Trophoblast cell (in vitro differentiated cells and primary cell): Measurements from ENCODE around the gene MRPL3. TPM values are rescaled to one million over a fixed set of nuclear protein-coding genes. Genes with fewer than 3 reads are reported as not detected.

Experiments
- DNase-seq, 2 donors: peaks; one replicate each; pipeline ENCODE4 v3.0.0-alpha.2; 2016
- H2AFZ ChIP-seq: 2 replicates; pipeline ENCODE4 v1.6.1; 2013; ENCODE audit warnings: low read length, moderate library complexity, mild to moderate bottlenecking; ENCODE audit not compliant: insufficient read depth, poor library complexity
- H2AK5ac ChIP-seq: 2 replicates; pipeline ENCODE4 v1.6.1; 2013; ENCODE audit warnings: mild to moderate bottlenecking, low read length
- H2BK120ac ChIP-seq: 2 replicates; pipeline ENCODE4 v1.6.1; 2013; ENCODE audit warnings: low read length, mild to moderate bottlenecking, moderate library complexity; ENCODE audit not compliant: insufficient read depth, poor library complexity
- H2BK12ac ChIP-seq: 2 replicates; pipeline ENCODE4 v1.6.1; 2013; ENCODE audit warnings: mild to moderate bottlenecking, low read length, moderate library complexity
- H2BK5ac ChIP-seq: 2 replicates; pipeline ENCODE4 v1.6.1; 2013; ENCODE audit warnings: low read length, low read depth, moderate library complexity, mild to moderate bottlenecking; ENCODE audit not compliant: poor library complexity
- H3K14ac ChIP-seq: 2 replicates; pipeline ENCODE4 v1.6.1; 2013; ENCODE audit warnings: mild to moderate bottlenecking, low read length
- H3K18ac ChIP-seq: 2 replicates; pipeline ENCODE4 v1.6.1; 2013; ENCODE audit warnings: mild to moderate bottlenecking, low read length
- H3K23ac ChIP-seq: 2 replicates; pipeline ENCODE4 v1.6.1; 2013; ENCODE audit warnings: low read length
- H3K27ac ChIP-seq: 2 replicates; pipeline ENCODE4 v1.5.1; 2013; ENCODE audit warnings: low read depth, mild to moderate bottlenecking, inconsistent platforms, low read length, moderate library complexity
- H3K27me3 ChIP-seq: 2 replicates; pipeline ENCODE4 v1.6.1; 2013; ENCODE audit warnings: inconsistent platforms, mild to moderate bottlenecking, low read length, moderate library complexity; ENCODE audit not compliant: insufficient read depth
- H3K36me3 ChIP-seq, 2 experiments: 1 replicate in 1 of 2; 2 replicates in 1 of 2; pipeline ENCODE4 v1.6.1; 2013; ENCODE audit warnings: low read length in 2 of 2, mild to moderate bottlenecking in 2 of 2, moderate library complexity in 1 of 2; ENCODE audit not compliant: insufficient read depth in 2 of 2, control insufficient read depth in 1 of 2
- H3K4ac ChIP-seq: 2 replicates; pipeline ENCODE4 v1.6.1; 2013; ENCODE audit warnings: low read depth, mild to moderate bottlenecking, low read length, moderate library complexity
- H3K4me1 ChIP-seq, 2 experiments: 1 replicate in 1 of 2; 2 replicates in 1 of 2; pipeline ENCODE4 v1.6.1; 2013; ENCODE audit warnings: low read length in 2 of 2, mild to moderate bottlenecking in 2 of 2, moderate library complexity in 1 of 2; ENCODE audit not compliant: insufficient read depth in 2 of 2, control insufficient read depth in 1 of 2
- H3K4me2 ChIP-seq: 2 replicates; pipeline ENCODE4 v1.6.1; 2013; ENCODE audit warnings: inconsistent platforms, mild to moderate bottlenecking, low read length, moderate library complexity
- H3K4me3 ChIP-seq: 2 replicates; pipeline ENCODE4 v1.5.1; 2013; ENCODE audit warnings: mild to moderate bottlenecking, low read depth, low read length, inconsistent platforms
- H3K79me1 ChIP-seq: one replicate; pipeline ENCODE4 v1.6.1; 2013; ENCODE audit warnings: low read length
- H3K79me2 ChIP-seq: 2 replicates; pipeline ENCODE4 v1.6.1; 2013; ENCODE audit warnings: low read length, mild to moderate bottlenecking; ENCODE audit not compliant: control insufficient read depth, insufficient read depth, poor library complexity
- H3K9ac ChIP-seq: 2 replicates; pipeline ENCODE4 v1.6.1; 2013; ENCODE audit warnings: mild to moderate bottlenecking, low read length
- H3K9me3 ChIP-seq: 2 replicates; pipeline ENCODE4 v1.6.1; 2013; ENCODE audit warnings: low read depth, mild to moderate bottlenecking, control low read depth, inconsistent platforms, low read length; ENCODE audit not compliant: insufficient read depth
- H4K12ac ChIP-seq: 2 replicates; pipeline ENCODE4 v1.6.1; 2013; ENCODE audit warnings: low read depth, mild to moderate bottlenecking, low read length, moderate library complexity
- H4K8ac ChIP-seq: 2 replicates; pipeline ENCODE4 v1.6.1; 2013; ENCODE audit warnings: low read depth, mild to moderate bottlenecking, low read length, moderate library complexity
- H4K91ac ChIP-seq: one replicate; pipeline ENCODE4 v1.6.1; 2013; ENCODE audit warnings: low read depth, mild to moderate bottlenecking, low read length, moderate library complexity
- WGBS: extraction: QIAGEN DNeasy Blood & Tissue Kit; methylation state at CpG from one replicate; pipeline ENCODE4 v1.1.7; 2013; ENCODE audit warnings: missing lambda C conversion rate; ENCODE audit not compliant: insufficient read length, insufficient coverage; ENCODE audit errors: extremely low coverage; 5-methylcytosine and 5-hydroxymethylcytosine counted together
- polyA plus RNA-seq: library from polyadenylated mRNA; stranded (reverse); fragments of 200-250 nt; gene quantifications from 2 replicates; pipeline ENCODE4 v1.2.3, GENCODE V29; 2013

The MRPL3 gene
- polyA plus RNA-seq = 67.9 and 73.6 TPM in 2 replicates

- H2BK5ac ChIP-seq = peak within 1 kb of the TSS; percentile 3
- H3K79me1 ChIP-seq = peaks cover 5% of the 10 kb centered on the region
- H3K4ac ChIP-seq = peak within 1 kb of the TSS; percentile 97
- H3K36me3 ChIP-seq = peaks cover 0 to 5% of the 10 kb centered on the region in 2 experiments
- no peak within 1 kb of the TSS for H2BK12ac ChIP-seq
- peak within 1 kb of the TSS; percentile 83 for H2AK5ac ChIP-seq
- peak within 1 kb of the TSS; percentile 22 for H3K27ac ChIP-seq
- H3K9me3 ChIP-seq = no peaks in the 10 kb centered on the region
- peak; percentile 90 to 96 for DNase-seq
- H4K91ac ChIP-seq = peak within 1 kb of the TSS; percentile 49
- peak within 1 kb of the TSS; percentile 48 for H3K18ac ChIP-seq
- H3K27me3 ChIP-seq = peaks cover 3% of the 10 kb centered on the region
- no CpG with 5 or more reads among the region's 47 CpGs for WGBS
- H3K4me1 ChIP-seq = peaks cover 2% of the 10 kb centered on the region in 2 experiments
- peak within 1 kb of the TSS; percentile 78 for H3K4me2 ChIP-seq
- H2BK120ac ChIP-seq = peak within 1 kb of the TSS; percentile 83
- peak within 1 kb of the TSS; percentile 100 for H4K8ac ChIP-seq
- H3K4me3 ChIP-seq = peak within 1 kb of the TSS; percentile 97
- H3K9ac ChIP-seq = peak within 1 kb of the TSS; percentile 95
- peak within 1 kb of the TSS; percentile 96 for H3K14ac ChIP-seq
- H3K23ac ChIP-seq = no peak within 1 kb of the TSS
- H2AFZ ChIP-seq = peak within 1 kb of the TSS; percentile 30
- peak within 1 kb of the TSS; percentile 99 for H4K12ac ChIP-seq
- H3K79me2 ChIP-seq = peaks cover 10% of the 10 kb centered on the region
Measured at GRCh38 chr3:131502530-131503319, at the start of gene MRPL3. Gene MRPL3, minus strand, starts transcription at chr3:131502971. Its CDS starts 150 bp downstream, at chr3:131502821.

DNA sequence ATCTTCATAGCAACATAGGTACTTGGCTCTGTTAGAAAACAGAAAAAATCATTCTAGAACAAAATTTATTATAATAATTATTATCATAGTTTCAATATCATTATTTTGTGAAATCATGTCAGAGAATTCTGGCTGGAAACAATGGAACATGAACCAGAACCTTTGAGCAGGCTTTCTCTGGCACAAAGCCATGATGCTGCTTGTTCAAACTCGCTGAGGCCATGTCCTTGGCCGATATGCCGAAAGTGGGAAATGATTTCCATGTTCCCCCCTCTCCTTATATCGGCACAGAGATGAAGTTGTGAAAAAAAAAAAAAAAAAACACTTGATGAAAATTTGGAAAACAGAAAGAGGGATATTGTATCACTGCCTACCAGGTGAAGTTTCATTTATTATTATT, 49.0 kb upstream of the MRPL3 start:
- Histone ChIP-seq H4K12ac (no peak overlapping the region), H4K91ac (no peak overlapping the region), H3K79me1 (no peaks in the 10 kb centered on the region), H2BK5ac (no peak overlapping the region), H3K4me1 (no peaks in the 10 kb centered on the region), H3K36me3 (no peaks in the 10 kb centered on the region), H3K27ac (no peak overlapping the region), H3K18ac (no peak overlapping the region), H2BK120ac (no peak overlapping the region), H3K27me3 (no peaks in the 10 kb centered on the region), H3K9ac (no peak overlapping the region), H3K4ac (no peak overlapping the region), H3K79me2 (no peaks in the 10 kb centered on the region), H2AFZ (no peak overlapping the region), H3K14ac (no peak overlapping the region), H3K4me3 (no peak overlapping the region), H4K8ac (no peak overlapping the region), H3K23ac (no peak overlapping the region), H3K9me3 (no peaks in the 10 kb centered on the region), H2AK5ac (no peak overlapping the region), H2BK12ac (no peak overlapping the region), H3K4me2 (no peak overlapping the region)
- no peak for DNase-seq
- WGBS = no CpG with 5 or more reads among the region's 4 CpGs

DNA sequence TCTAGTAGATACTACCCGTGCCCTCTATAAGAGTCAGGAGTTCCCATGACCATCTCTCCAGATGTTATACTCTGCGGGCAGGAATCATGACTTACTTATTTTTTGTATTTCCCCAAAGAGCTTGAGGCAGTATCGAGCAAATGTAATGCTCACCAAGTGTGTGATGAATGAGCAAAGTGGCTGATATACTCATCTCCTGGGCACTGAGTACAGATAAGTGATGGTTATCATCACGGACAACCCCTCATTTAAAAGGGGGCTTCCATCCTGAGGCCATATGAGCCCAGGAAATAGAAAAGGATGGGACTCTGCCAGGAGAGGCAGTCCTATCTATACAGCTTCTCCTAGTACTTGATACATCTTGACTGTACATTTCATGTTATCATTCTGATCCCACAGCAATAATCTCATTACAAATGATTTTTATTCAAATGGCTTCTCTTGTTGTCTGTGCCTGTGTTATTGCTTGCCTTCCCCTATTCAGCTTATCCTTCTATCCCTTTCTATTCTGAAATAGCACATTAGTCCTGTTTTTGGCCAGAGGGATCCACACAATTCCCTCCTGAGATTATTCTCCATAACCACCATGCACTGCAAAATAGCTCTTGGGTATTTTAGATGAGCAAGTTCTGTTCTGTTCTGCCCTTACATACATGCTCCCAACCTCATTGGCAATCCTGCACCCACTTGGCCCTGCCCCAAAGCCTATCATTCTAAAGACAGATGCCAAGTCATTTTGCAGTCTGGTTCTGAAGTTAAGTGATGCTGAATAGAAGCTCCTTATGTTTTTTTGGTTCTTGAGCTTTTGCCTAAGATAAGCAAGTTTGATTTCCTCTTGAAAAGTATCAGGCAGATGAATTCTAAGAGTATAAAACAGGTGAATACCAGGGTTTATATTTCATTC, 48.0 kb upstream of the MRPL3 start:
- H3K14ac ChIP-seq = no peak overlapping the region
- DNase-seq = no peak
- H3K79me2 ChIP-seq = no peaks in the 10 kb centered on the region
- H3K4me1 ChIP-seq = no peaks in the 10 kb centered on the region
- H3K23ac ChIP-seq = no peak overlapping the region
- H3K27me3 ChIP-seq = no peaks in the 10 kb centered on the region
- no peaks in the 10 kb centered on the region for H3K36me3 ChIP-seq
- no peaks in the 10 kb centered on the region for H3K79me1 ChIP-seq
- H3K9ac ChIP-seq = no peak overlapping the region
- no peak overlapping the region for H3K27ac ChIP-seq
- H3K4me2 ChIP-seq = no peak overlapping the region
- no CpG with 5 or more reads among the region's 4 CpGs for WGBS
- no peak overlapping the region for H4K91ac ChIP-seq
- H2BK5ac ChIP-seq = no peak overlapping the region
- no peak overlapping the region for H3K4ac ChIP-seq
- H2BK120ac ChIP-seq = no peak overlapping the region
- H3K4me3 ChIP-seq = no peak overlapping the region
- H3K18ac ChIP-seq = no peak overlapping the region
- H4K8ac ChIP-seq = no peak overlapping the region
- H2BK12ac ChIP-seq = no peak overlapping the region
- no peak overlapping the region for H2AFZ ChIP-seq
- H2AK5ac ChIP-seq = no peak overlapping the region
- no peaks in the 10 kb centered on the region for H3K9me3 ChIP-seq
- no peak overlapping the region for H4K12ac ChIP-seq

- Histone ChIP-seq H3K4ac (no peak overlapping the region), H4K91ac (no peak overlapping the region), H3K4me2 (no peak overlapping the region), H3K4me3 (no peak overlapping the region), H2AFZ (no peak overlapping the region), H3K79me2 (no peaks in the 10 kb centered on the region), H3K27me3 (no peaks in the 10 kb centered on the region), H3K4me1 (no peaks in the 10 kb centered on the region), H4K8ac (no peak overlapping the region), H2BK5ac (no peak overlapping the region), H3K23ac (no peak overlapping the region), H4K12ac (no peak overlapping the region), H3K9ac (no peak overlapping the region), H2BK120ac (no peak overlapping the region), H2AK5ac (no peak overlapping the region), H2BK12ac (no peak overlapping the region), H3K79me1 (no peaks in the 10 kb centered on the region), H3K18ac (no peak overlapping the region), H3K36me3 (no peaks in the 10 kb centered on the region), H3K9me3 (no peaks in the 10 kb centered on the region), H3K14ac (no peak overlapping the region), H3K27ac (no peak overlapping the region)
- no CpG with 5 or more reads among the region's 1 CpG for WGBS
- DNase-seq = peak in 1 of 2 donors; percentile 64
Measured at GRCh38 chr3:131549340-131549739, 46.6 kb upstream of the MRPL3 start.
